ENCODE data around the gene GRIK1.

DNA sequence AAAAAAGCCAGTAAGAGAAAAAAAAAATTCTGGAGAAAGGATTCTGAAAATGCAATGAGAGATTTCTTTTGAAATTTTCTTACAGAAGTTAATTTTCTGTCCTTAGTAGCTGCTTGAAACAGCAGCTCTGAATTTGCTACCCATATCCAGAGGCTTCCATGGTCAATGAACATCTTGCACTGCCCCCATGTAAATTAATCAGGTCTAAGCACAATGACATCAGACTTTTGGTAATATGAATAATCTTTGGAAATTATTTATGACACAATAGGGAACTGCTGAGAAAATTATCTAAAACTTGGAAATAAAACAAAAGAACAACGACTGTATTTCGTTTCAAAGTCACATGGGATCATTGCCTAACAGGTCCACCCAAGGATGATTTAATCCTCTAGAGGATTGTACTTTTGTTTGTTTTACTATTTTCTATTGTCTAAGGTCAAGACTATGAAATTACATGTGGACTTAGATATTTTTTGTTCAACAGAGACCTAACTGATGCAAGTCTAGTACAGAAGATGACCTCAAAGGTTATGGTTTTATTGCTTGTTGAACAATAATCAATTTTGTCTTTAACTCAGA, 328.9 kb downstream of the GRIK1 start:
- TF ChIP-seq, protein P1, sequence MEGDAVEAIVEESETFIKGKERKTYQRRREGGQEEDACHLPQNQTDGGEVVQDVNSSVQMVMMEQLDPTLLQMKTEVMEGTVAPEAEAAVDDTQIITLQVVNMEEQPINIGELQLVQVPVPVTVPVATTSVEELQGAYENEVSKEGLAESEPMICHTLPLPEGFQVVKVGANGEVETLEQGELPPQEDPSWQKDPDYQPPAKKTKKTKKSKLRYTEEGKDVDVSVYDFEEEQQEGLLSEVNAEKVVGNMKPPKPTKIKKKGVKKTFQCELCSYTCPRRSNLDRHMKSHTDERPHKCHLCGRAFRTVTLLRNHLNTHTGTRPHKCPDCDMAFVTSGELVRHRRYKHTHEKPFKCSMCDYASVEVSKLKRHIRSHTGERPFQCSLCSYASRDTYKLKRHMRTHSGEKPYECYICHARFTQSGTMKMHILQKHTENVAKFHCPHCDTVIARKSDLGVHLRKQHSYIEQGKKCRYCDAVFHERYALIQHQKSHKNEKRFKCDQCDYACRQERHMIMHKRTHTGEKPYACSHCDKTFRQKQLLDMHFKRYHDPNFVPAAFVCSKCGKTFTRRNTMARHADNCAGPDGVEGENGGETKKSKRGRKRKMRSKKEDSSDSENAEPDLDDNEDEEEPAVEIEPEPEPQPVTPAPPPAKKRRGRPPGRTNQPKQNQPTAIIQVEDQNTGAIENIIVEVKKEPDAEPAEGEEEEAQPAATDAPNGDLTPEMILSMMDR (IDR thresholded peaks at IDR 0.05; ENCODE audit: low read depth, low read length, poor library complexity, severe bottlenecking) = no peak
- no peak for TF ChIP-seq EZH2phosphoT487 (IDR thresholded peaks at IDR 0.05; ENCODE audit: borderline replicate concordance, low read length)

Measured in DOHH2 (cell line).